Measurements from ENCODE around the gene HRCT1. TPM values are rescaled to one million over a fixed set of nuclear protein-coding genes. Genes with fewer than 3 reads are reported as not detected.
"Not testable (repeated sequence)": the region's sequence is repeated elsewhere in the genome, so short reads cannot be mapped to it uniquely, and the experiment has no call there.

Gene HRCT1
- total and polyA plus RNA-seq, 10 donors = 0.52 to 2.5 (median 0.91) TPM; not detected in 4

DNA sequence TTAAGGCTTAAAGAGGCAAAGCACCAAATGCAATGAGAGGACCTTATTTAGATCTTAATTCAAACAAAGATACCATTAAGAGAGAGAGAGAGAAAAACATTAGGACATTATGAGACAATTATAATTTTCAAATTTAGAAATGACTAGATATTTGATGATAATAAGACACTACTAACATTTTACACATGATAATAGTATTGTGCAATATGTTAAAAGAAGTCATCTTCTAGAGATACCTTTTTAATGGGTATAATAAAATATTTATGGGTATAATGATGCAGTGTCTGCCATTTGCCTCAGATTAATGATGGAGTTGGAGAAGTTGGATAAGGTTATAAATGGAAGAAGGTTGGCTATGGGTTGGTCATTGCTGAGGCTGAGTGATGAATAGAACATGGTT is 24.5 kb downstream of the HRCT1 start:
- H3K36me3 ChIP-seq = no peaks in the 10 kb centered on the region
- no peak overlapping the region for H3K4me3 ChIP-seq
- intact Hi-C loops (cut with DNase I; ENCODE audit: low total_unique reads) = no loop called here
- no peak for DNase-seq
- H3K9me3 ChIP-seq = no peaks in the 10 kb centered on the region
- no peak for TF ChIP-seq POLR2A (IDR thresholded peaks at IDR 0.05)
- no peak for TF ChIP-seq POLR2AphosphoS5 (IDR thresholded peaks at IDR 0.05)
- TF ChIP-seq, protein P1, sequence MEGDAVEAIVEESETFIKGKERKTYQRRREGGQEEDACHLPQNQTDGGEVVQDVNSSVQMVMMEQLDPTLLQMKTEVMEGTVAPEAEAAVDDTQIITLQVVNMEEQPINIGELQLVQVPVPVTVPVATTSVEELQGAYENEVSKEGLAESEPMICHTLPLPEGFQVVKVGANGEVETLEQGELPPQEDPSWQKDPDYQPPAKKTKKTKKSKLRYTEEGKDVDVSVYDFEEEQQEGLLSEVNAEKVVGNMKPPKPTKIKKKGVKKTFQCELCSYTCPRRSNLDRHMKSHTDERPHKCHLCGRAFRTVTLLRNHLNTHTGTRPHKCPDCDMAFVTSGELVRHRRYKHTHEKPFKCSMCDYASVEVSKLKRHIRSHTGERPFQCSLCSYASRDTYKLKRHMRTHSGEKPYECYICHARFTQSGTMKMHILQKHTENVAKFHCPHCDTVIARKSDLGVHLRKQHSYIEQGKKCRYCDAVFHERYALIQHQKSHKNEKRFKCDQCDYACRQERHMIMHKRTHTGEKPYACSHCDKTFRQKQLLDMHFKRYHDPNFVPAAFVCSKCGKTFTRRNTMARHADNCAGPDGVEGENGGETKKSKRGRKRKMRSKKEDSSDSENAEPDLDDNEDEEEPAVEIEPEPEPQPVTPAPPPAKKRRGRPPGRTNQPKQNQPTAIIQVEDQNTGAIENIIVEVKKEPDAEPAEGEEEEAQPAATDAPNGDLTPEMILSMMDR (IDR thresholded peaks at IDR 0.05 in 8 of 11, conservative IDR thresholded peaks at IDR 0.05 in 3 of 11) = no peak
- no peak overlapping the region for H3K27ac ChIP-seq
- H3K4me1 ChIP-seq = peaks cover 0 to 9% (median 3%) of the 10 kb centered on the region in 6 donors
- H3K27me3 ChIP-seq (replicated peaks in 1 of 7) = peaks cover 0 to 7% (median 0%) of the 10 kb centered on the region in 7 donors

DNA sequence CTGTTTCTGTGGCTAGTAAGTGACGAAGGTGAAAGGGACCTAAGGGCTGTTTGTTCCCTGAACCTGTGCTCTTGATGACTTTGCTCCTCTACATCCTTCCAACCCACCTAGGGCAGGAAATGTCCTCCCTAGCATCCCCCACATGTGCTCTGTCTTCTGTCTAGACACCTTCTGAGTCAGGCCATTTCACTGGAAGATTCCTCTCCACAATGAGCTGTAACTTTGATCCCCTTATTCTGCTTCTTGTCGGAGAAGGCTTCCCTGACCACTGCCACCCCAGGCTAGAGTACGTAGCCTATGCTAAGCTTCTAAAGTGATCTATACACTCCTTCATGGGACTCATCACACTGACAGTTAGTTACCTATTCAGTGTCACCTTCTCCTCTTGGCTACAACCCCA is 25.0 kb downstream of the HRCT1 start:
- no peaks in the 10 kb centered on the region for H3K36me3 ChIP-seq
- no peak overlapping the region for H3K27ac ChIP-seq
- H3K27me3 ChIP-seq (replicated peaks in 1 of 7) = peaks cover 0 to 7% (median 0%) of the 10 kb centered on the region in 7 donors
- DNase-seq = no peak
- H3K4me3 ChIP-seq = no peak overlapping the region
- no peaks in the 10 kb centered on the region for H3K9me3 ChIP-seq
- no peak for TF ChIP-seq POLR2A (IDR thresholded peaks at IDR 0.05)
- TF ChIP-seq POLR2AphosphoS5 (IDR thresholded peaks at IDR 0.05) = no peak
- TF ChIP-seq, protein P1 (IDR thresholded peaks at IDR 0.05 in 8 of 11, conservative IDR thresholded peaks at IDR 0.05 in 3 of 11) = no peak
- peaks cover 0 to 9% (median 3%) of the 10 kb centered on the region in 6 donors for H3K4me1 ChIP-seq
- intact Hi-C loops (cut with DNase I; ENCODE audit: low total_unique reads) = no loop called here
- WGBS, 5 donors = 79 to 98% (median 90%) methylated on average over 3 of the region's 3 CpGs

DNA sequence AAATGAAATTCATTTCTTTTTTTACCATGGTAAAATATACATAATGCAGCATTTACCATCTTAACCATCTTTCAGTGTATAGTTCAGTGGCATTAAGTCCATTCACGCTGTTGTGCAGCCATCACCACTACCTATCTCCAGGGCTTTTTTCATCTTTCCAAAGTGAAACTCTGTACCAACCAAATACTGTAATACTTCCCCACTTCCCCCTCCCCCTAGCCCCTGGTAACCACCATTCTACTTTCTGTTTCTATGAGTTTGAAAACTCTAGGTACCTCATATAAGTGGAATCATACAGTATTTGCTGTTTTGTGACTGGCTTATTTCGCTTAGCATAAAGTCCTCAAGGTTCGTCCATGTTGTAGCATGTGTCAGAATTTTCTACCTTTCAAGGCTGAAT is 26.7 kb downstream of the HRCT1 start:
- H3K9me3 ChIP-seq = no peaks in the 10 kb centered on the region
- H3K4me3 ChIP-seq = no peak overlapping the region
- H3K4me1 ChIP-seq = peaks cover 0 to 17% (median 6%) of the 10 kb centered on the region in 6 donors
- H3K27ac ChIP-seq = no peak overlapping the region
- no peak for TF ChIP-seq POLR2A (IDR thresholded peaks at IDR 0.05)
- no peaks in the 10 kb centered on the region for H3K36me3 ChIP-seq
- WGBS, 5 donors = 70 to 79% (median 77%) methylated on average over 3 of the region's 3 CpGs
- H3K27me3 ChIP-seq (replicated peaks in 1 of 7) = peaks cover 0 to 7% (median 0%) of the 10 kb centered on the region in 7 donors
- intact Hi-C loops (cut with DNase I; ENCODE audit: low total_unique reads) = no loop called here
- no peak for DNase-seq

- 81 to 95% (median 83%) methylated on average over 4 of the region's 4 CpGs for WGBS, 5 donors
- no peak for DNase-seq
- Histone ChIP-seq H3K36me3 (no peaks in the 10 kb centered on the region), H3K27ac (no peak overlapping the region), H3K27me3 (replicated peaks in 1 of 7) (peaks cover 0 to 7% (median 0%) of the 10 kb centered on the region in 7 donors), H3K9me3 (no peaks in the 10 kb centered on the region), H3K4me3 (no peak overlapping the region), H3K4me1 (peaks cover 0 to 26% (median 8%) of the 10 kb centered on the region in 6 donors)
- intact Hi-C loops (cut with DNase I; ENCODE audit: low total_unique reads) = no loop called here
- TF ChIP-seq POLR2A (IDR thresholded peaks at IDR 0.05) (no peak), POLR2AphosphoS5 (IDR thresholded peaks at IDR 0.05) (no peak)
- TF ChIP-seq, protein P1 (IDR thresholded peaks at IDR 0.05 in 8 of 11, conservative IDR thresholded peaks at IDR 0.05 in 3 of 11) = no peak
These were observed 27.6 kb downstream of the HRCT1 start for GRCh38 chr9:35933550-35934067.

DNA sequence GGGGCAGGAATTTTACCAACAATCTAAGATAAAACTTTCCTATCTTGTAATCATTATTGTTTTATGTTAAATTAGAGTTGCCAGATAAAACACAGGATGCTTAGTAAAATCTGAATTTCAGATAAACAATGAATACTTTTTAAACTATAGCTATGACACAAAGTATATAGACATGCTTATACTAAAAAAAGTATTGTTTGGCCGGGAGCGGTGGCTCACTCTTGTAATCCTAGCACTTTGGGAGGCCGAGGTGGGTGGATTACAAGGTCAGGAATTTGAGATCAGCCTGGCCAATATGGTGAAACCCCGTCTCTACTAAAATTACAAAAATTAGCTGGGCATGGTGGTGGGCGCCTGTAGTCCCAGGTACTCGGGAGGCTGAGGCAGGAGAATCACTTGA is 28.1 kb downstream of the HRCT1 start:
- H3K27me3 ChIP-seq (replicated peaks in 1 of 7); H3K4me3 ChIP-seq; H3K36me3 ChIP-seq; intact Hi-C loops (cut with DNase I; ENCODE audit: low total_unique reads); H3K27ac ChIP-seq; DNase-seq; H3K9me3 ChIP-seq: not testable (repeated sequence)
- peaks cover 0 to 27% (median 6%) of the 10 kb centered on the region in 6 donors for H3K4me1 ChIP-seq
- 90 to 97% (median 94%) methylated on average over 6 of the region's 6 CpGs for WGBS, 5 donors

Measured in spleen (tissue), 11 donors.